CD4-positive, alpha-beta memory T cell (primary cell): ENCODE results near the gene ZNF440. TPM values are rescaled to one million over a fixed set of nuclear protein-coding genes. Genes with fewer than 3 reads are reported as not detected.
"Not testable (repeated sequence)": the region's sequence is repeated elsewhere in the genome, so short reads cannot be mapped to it uniquely, and the experiment has no call there.

Experiments
- CTCF ChIA-PET: fragments of 350-600 bp; sonication (Branson Sonifier 250); formaldehyde crosslinking; loops from one replicate; lab custom pipeline; 2021; ENCODE audit warnings: inconsistent platforms; ENCODE audit not compliant: partially characterized antibody; lab: Charles Lee
- POLR2A ChIA-PET: fragments of 350-600 bp; sonication (Branson Sonifier 250); formaldehyde crosslinking; loops from one replicate; lab custom pipeline; 2021; ENCODE audit not compliant: partially characterized antibody; lab: Charles Lee
- DNase-seq, 5 donors: peaks; one replicate each; pipeline versions ENCODE4 v3.0.0 to v3.0.0-alpha.2; 2020 to 2022; ENCODE audit warnings: mixed read lengths in 1 of 5
- H3K27ac ChIP-seq: one replicate; pipeline ENCODE4 v1.7.0; 2013; ENCODE audit warnings: low read depth, low read length
- H3K27me3 ChIP-seq: 2 replicates; pipeline ENCODE4 v1.7.0; 2013; ENCODE audit warnings: mild to moderate bottlenecking, low read length, moderate library complexity; ENCODE audit not compliant: insufficient read depth
- H3K36me3 ChIP-seq: 2 replicates; pipeline ENCODE4 v1.7.0; 2013; ENCODE audit warnings: mild to moderate bottlenecking, low read length, moderate library complexity; ENCODE audit not compliant: insufficient read depth
- H3K4me1 ChIP-seq: 2 replicates; pipeline ENCODE4 v1.7.0; 2013; ENCODE audit warnings: mild to moderate bottlenecking, low read length, moderate library complexity; ENCODE audit not compliant: insufficient read depth
- H3K4me3 ChIP-seq, 2 donors: one replicate each; pipeline ENCODE4 v1.7.0; 2013; ENCODE audit warnings: low read length in 2 of 2, mild to moderate bottlenecking in 1 of 2
- H3K9me3 ChIP-seq, 2 donors: one replicate each; pipeline ENCODE4 v1.7.0; 2013; ENCODE audit warnings: low read length in 2 of 2, control low read depth in 1 of 2; ENCODE audit not compliant: control insufficient read depth in 1 of 2
- H3K27ac Mint-ChIP-seq, 7 donors: one replicate each; pipeline ENCODE4 v1.8.0; 2020 to 2021; ENCODE audit warnings: mixed read lengths in 7 of 7, mild to moderate bottlenecking in 6 of 7, inconsistent platforms in 3 of 7, moderate library complexity in 3 of 7
- H3K27me3 Mint-ChIP-seq, 2 donors: one replicate each; pipeline ENCODE4 v1.8.0; 2020 to 2021; ENCODE audit warnings: mixed read lengths in 2 of 2
- H3K36me3 Mint-ChIP-seq, 2 donors: one replicate each; pipeline ENCODE4 v1.8.0; 2020 to 2021; ENCODE audit warnings: mixed read lengths in 2 of 2, inconsistent platforms in 1 of 2, mild to moderate bottlenecking in 1 of 2
- H3K4me1 Mint-ChIP-seq, 4 donors: one replicate each; pipeline ENCODE4 v1.8.0; 2020 to 2021; ENCODE audit warnings: mixed read lengths in 4 of 4, mild to moderate bottlenecking in 1 of 4
- H3K4me3 Mint-ChIP-seq, 8 donors: one replicate each; pipeline ENCODE4 v1.8.0; 2020 to 2021; ENCODE audit warnings: mixed read lengths in 8 of 8, mild to moderate bottlenecking in 7 of 8, moderate library complexity in 6 of 8, inconsistent platforms in 3 of 8
- H3K9me3 Mint-ChIP-seq, 8 donors: one replicate each; pipeline ENCODE4 v1.8.0; 2020 to 2021; ENCODE audit warnings: mixed read lengths in 8 of 8, mild to moderate bottlenecking in 5 of 8, inconsistent platforms in 3 of 8, moderate library complexity in 1 of 8
- intact Hi-C: fragments of 100-400 bp; cut with micrococcal nuclease; formaldehyde crosslinking; loops from one replicate; pipeline ENCODE4 v1.15.1; 2023
- polyA plus RNA-seq, 2 donors: library from polyadenylated mRNA; unstranded; fragments of 300-500 nt; fragmentation: Illumina TruSeq; gene quantifications; one replicate each; pipeline ENCODE4 v1.2.3, GENCODE V29; 2021
- total RNA-seq, 2 experiments: library from RNA; stranded (reverse); gene quantifications; one replicate each; pipeline ENCODE4 v1.2.3, GENCODE V29; 2021

The ZNF440 gene
- 10 to 100 TPM; 18.0 to 18.5 TPM for total RNA-seq
- 1 to 10 TPM; 1.8 to 3.7 TPM for polyA plus RNA-seq

DNA sequence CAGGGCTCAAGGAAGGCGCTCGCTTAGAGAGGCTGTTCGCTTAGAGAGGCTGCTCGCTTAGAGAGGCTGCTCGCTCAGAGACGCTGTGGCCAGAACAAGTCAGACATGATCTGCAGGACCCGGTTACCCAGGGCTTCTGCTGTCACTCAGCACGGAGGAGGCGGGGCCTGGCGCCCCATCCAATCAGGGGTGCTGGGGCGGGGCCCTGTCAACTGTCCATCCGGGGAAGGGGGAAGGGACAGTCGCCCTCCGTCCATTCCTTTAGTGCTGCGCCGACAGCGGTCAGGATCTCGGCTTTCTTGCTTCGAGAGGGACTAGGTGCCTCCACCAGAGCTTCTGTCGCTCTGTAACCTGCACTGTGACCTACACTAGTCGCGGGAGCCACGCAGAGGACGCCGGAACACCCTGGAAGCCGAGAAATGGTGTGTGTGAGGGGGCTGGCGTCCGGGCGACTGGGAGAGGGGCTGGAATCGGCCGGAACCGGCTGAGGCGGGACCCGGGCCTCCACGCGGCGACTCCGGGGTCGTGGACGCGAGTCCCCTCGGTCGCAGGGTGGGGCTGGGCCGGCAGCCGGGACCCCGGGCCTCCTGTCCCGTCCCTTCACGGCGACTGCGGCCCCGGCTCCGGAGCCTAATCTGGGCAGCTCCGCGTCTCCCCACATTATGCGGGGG is at the start of gene ZNF440:
Gene ZNF440 (plus strand): TSS at position 245 of the 671 bp plus-strand sequence. CDS start 175 bp downstream, at position 420.
- H3K9me3 Mint-ChIP-seq: peaks cover 0 to 13% (median 2%) of the 10 kb centered on the region in 8 donors
- POLR2A ChIA-PET: interaction anchor here (0.7 to 2.0 kb wide), 9 partner anchors 12 to 519 kb away, joined by 3 to 6 read pairs (median 4); partner anchors contain the start of genes ZNF441, ZNF491, ZNF563 and ZNF763
- H3K4me1 Mint-ChIP-seq: peaks cover 13 to 29% (median 21%) of the 10 kb centered on the region in 4 donors
- peak within 1 kb of the TSS; percentile 93 to 96 (median 95) for H3K4me3 Mint-ChIP-seq
- Histone ChIP-seq H3K4me1 (peaks cover 17% of the 10 kb centered on the region), H3K4me3 (peak within 1 kb of the TSS; percentile 64 to 89), H3K36me3 (no peaks in the 10 kb centered on the region), H3K27ac (peak within 1 kb of the TSS; percentile 56), H3K27me3 (no peaks in the 10 kb centered on the region), H3K9me3 (no peaks in the 10 kb centered on the region)
- no peaks in the 10 kb centered on the region for H3K27me3 Mint-ChIP-seq
- DNase-seq: peak; percentile 74 to 82 (median 74)
- intact Hi-C loops: loop anchor here (1.0 to 5.0 kb wide), 4 partner anchors 16 to 173 kb away; partner anchors contain the start of genes ZNF441 and ZNF491
- H3K36me3 Mint-ChIP-seq: peaks cover 14 to 17% of the 10 kb centered on the region in 2 donors
- CTCF ChIA-PET: interaction anchor here (0.6 to 7.8 kb wide), 4 partner anchors 9 to 326 kb away, joined by 3 to 92 read pairs (median 4); partner anchors contain the start of genes ZNF20 and ZNF491
- peak within 1 kb of the TSS; percentile 55 to 91 (median 86) for H3K27ac Mint-ChIP-seq

DNA sequence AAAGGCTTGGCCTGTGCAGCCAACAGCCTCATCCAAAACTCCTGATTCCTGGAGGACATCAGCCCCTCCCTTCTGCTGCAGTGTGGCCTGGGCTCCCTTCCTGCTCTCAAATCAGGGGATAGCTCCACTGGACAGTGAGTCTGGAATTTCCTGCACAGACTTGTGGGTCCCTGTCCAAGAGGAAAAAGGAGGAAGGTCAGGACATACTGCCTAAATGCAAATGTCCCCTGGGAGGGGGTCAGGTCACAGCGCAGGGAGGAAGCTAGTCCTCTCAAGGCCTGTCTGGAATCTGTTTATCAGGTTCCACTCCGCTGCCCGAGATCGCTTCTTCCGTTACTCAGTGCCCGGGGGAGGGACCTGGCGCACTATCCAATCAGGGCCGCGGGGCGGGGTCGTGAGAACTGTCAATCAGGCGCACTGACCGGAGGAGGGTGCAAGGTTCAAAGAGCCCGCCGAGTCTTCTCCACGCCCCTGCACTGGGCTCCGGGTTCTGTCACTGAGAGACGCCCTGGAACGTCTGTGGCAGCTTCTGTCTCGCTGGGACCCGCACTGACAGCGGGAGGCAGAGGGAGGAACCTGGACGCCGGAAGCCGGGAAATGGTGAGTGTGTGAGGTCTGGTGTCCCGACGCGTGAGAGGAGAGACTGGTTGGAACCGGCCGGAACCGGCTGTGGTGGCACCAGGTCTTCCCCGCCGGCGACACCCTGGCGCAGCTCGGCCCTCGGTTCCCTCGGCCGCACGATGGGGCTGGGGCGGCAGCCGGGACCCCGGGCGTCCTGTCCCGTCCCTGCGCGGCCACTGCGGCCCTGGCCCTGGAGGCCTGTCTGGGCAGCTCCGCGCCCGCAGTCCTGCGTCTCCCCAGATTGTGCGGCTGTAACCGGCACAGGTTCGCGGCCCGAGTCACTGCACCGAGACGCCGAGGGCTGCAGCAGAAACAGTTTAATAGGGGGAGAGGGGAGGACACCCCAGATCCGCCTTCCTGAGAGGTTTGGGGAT is 47.2 kb upstream of the ZNF440 start, which contains the start of gene ZNF441:
Gene ZNF441 (plus strand): TSS at position 404 of the 995 bp plus-strand sequence. CDS start 194 bp downstream, at position 598.
- Mint-ChIP-seq H3K36me3 (peaks cover 15 to 27% of the 10 kb centered on the region in 2 donors), H3K27ac (peak within 1 kb of the TSS; percentile 92 to 97 (median 94)), H3K4me3 (peak within 1 kb of the TSS; percentile 95 to 99 (median 98)), H3K4me1 (peaks cover 17 to 33% (median 23%) of the 10 kb centered on the region in 4 donors), H3K27me3 (peaks cover 0 to 4% of the 10 kb centered on the region in 2 donors), H3K9me3 (peaks cover 2 to 35% (median 23%) of the 10 kb centered on the region in 8 donors)
- ChIA-PET POLR2A (interaction anchor here (0.6 to 1.6 kb wide), 10 partner anchors 28 to 1148 kb away, joined by 3 to 8 read pairs (median 3); partner anchors contain the start of genes ZNF440, ZNF491 and ZNF823), CTCF (interaction anchor here (1.1 to 1.3 kb wide), 3 partner anchors 30 to 158 kb away, joined by 3 to 5 read pairs (median 4); partner anchors contain the start of genes ZNF491 and ZNF700)
- H3K9me3 ChIP-seq: no peaks in the 10 kb centered on the region
- peak within 1 kb of the TSS; percentile 54 for H3K27ac ChIP-seq
- intact Hi-C loops: loop anchor here (1.0 to 2.0 kb wide), 2 partner anchors 28 to 48 kb away; partner anchors contain the start of gene ZNF440
- H3K4me1 ChIP-seq: peaks cover 21% of the 10 kb centered on the region
- H3K4me3 ChIP-seq: peak within 1 kb of the TSS; percentile 84 to 94
- peak; percentile 84 to 89 (median 85) for DNase-seq
- no peaks in the 10 kb centered on the region for H3K36me3 ChIP-seq
- H3K27me3 ChIP-seq: no peaks in the 10 kb centered on the region

DNA sequence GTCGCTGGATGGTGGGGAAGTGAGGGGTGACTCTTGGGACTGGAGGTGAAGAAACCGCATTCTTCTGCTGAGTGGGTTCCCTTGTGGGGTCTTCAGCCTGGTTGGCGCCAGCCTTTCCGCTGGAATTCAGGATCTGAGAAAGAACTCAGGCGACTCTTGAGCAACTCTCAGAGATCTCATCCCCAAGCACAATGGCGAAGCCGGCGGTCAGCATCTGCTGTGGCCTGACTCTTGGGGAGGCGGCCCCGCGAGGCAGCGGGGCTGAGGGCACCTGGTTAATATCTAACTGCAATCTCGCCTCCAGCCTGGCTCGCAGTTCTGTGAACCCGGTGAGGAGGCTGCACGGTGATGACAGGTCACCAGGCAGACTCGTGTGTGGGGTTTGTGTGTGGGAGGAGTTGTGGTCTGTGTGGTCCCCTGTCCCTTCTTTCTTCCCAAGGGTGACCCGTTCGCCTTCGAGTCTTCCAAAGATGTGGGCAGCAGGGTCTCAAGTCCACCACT is 46.4 kb upstream of the ZNF440 start:
- peaks cover 18 to 33% (median 23%) of the 10 kb centered on the region in 4 donors for H3K4me1 Mint-ChIP-seq
- peaks cover 2 to 41% (median 30%) of the 10 kb centered on the region in 8 donors for H3K9me3 Mint-ChIP-seq
- H3K36me3 Mint-ChIP-seq: peaks cover 19 to 32% of the 10 kb centered on the region in 2 donors
- H3K4me1 ChIP-seq: peaks cover 21% of the 10 kb centered on the region
- peak overlapping the region; percentile 93 to 99 (median 97) for H3K4me3 Mint-ChIP-seq
- H3K27ac Mint-ChIP-seq: peak overlapping the region; percentile 58 to 92 (median 91)
- POLR2A ChIA-PET: interaction anchor here (1.5 to 1.6 kb wide), 2 partner anchors 29 to 30 kb away, joined by 5 read pairs; partner anchors contain the start of gene ZNF823
- peak overlapping the region; percentile 84 to 94 for H3K4me3 ChIP-seq
- peak overlapping the region; percentile 54 for H3K27ac ChIP-seq
- H3K9me3 ChIP-seq: no peaks in the 10 kb centered on the region
- peak in 3 of 5 donors; percentile 5 to 28 (median 8) for DNase-seq
- H3K27me3 ChIP-seq: no peaks in the 10 kb centered on the region
- no peaks in the 10 kb centered on the region for H3K36me3 ChIP-seq
- peaks cover 0 to 2% of the 10 kb centered on the region in 2 donors for H3K27me3 Mint-ChIP-seq
- intact Hi-C loops: loop anchor here (1.0 to 2.0 kb wide), 2 partner anchors 28 to 47 kb away; partner anchors contain the start of gene ZNF440
- CTCF ChIA-PET: no interaction called here

DNA sequence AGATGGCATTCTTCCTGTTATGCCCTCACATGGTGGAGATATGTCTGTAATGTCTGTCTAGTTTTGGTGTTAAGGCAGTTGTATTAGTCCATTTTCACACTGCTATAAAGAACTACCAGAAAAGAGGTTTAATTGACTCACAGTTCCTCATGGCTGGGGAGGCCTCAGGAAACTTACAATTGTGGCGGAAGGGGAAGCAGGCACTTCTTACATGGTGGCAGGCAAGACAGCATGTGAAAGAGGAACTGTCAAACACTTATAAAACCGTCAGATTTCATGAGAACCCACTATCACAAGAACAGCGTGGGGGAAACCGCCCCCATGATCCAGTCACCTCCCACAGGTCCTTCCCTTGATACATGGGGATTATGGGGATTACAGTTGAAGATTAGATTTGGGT is 44.1 kb upstream of the ZNF440 start:
- Mint-ChIP-seq H3K9me3 (peaks cover 2 to 59% (median 46%) of the 10 kb centered on the region in 8 donors), H3K27ac (no peak overlapping the region), H3K4me1 (peaks cover 18 to 44% (median 23%) of the 10 kb centered on the region in 4 donors), H3K27me3 (peaks cover 0 to under 1% of the 10 kb centered on the region in 2 donors), H3K36me3 (peaks cover 36 to 40% of the 10 kb centered on the region in 2 donors), H3K4me3 (peak overlapping the region in 2 of 8 donors; percentile 28 to 30)
- Histone ChIP-seq H3K4me3 (no peak overlapping the region), H3K27me3 (no peaks in the 10 kb centered on the region), H3K27ac (no peak overlapping the region), H3K36me3 (no peaks in the 10 kb centered on the region), H3K4me1 (peaks cover 21% of the 10 kb centered on the region), H3K9me3 (peaks cover 0 to 3% of the 10 kb centered on the region in 2 donors)
- POLR2A ChIA-PET: no interaction called here
- no peak for DNase-seq
- intact Hi-C loops: no loop called here
- CTCF ChIA-PET: no interaction called here

DNA sequence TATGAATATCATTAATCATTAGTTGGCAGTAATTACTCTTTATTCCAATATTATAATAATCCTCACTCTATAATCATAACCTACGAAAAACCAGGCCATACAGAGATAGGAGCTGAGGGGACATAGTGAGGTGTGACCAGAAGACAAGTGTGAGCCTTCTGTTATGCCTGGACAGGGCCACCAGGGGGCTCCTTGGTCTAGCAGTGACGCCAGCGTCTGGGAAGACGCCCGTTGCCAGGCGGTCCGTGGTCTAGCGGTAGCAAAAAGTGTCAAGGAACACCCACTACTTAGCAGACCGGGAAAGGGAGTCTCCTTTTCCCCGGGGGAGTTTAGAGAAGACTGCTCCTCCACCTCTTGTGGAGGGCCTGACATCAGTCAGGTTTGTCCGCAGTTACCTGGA is 42.6 kb upstream of the ZNF440 start:
- Mint-ChIP-seq H3K36me3 (peaks cover 45 to 48% of the 10 kb centered on the region in 2 donors), H3K4me1 (peaks cover 16 to 40% (median 22%) of the 10 kb centered on the region in 4 donors), H3K9me3 (peaks cover 2 to 70% (median 59%) of the 10 kb centered on the region in 8 donors)
- H3K27me3 ChIP-seq, POLR2A ChIA-PET, H3K4me3 Mint-ChIP-seq, H3K27ac ChIP-seq, H3K4me3 ChIP-seq, CTCF ChIA-PET, DNase-seq, H3K27ac Mint-ChIP-seq, H3K27me3 Mint-ChIP-seq, intact Hi-C loops, H3K36me3 ChIP-seq, H3K9me3 ChIP-seq: not testable (repeated sequence)
- H3K4me1 ChIP-seq: peaks cover 17% of the 10 kb centered on the region

DNA sequence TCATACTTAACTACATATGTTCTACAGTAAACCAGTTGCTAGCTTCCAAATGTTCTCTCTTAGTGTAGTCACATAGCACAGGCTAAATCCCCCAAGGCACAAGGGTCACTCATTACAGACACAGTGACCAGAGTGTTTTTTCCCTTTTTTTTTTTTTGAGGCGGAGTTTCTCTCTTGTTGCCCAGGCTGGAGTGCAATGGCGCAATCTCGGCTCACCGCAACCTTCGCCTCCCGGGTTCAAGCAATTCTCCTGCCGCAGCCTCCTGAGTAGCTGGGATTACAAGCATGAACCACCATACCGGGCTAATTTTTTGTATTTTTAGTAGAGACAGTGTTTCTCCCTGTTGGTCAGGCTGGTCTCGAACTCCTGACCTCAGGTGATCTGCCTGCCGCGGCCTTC is 37.4 kb upstream of the ZNF440 start:
- H3K27me3 Mint-ChIP-seq, H3K27ac ChIP-seq, H3K4me3 Mint-ChIP-seq, CTCF ChIA-PET, DNase-seq, H3K27me3 ChIP-seq, intact Hi-C loops, POLR2A ChIA-PET, H3K4me3 ChIP-seq, H3K4me1 ChIP-seq, H3K27ac Mint-ChIP-seq: not testable (repeated sequence)
- H3K9me3 Mint-ChIP-seq: peaks cover 3 to 92% (median 81%) of the 10 kb centered on the region in 8 donors
- peaks cover 7 to 36% of the 10 kb centered on the region in 2 donors for H3K9me3 ChIP-seq
- H3K36me3 ChIP-seq: peaks cover 42% of the 10 kb centered on the region
- peaks cover 67 to 79% of the 10 kb centered on the region in 2 donors for H3K36me3 Mint-ChIP-seq
- peaks cover 0 to 11% (median under 1%) of the 10 kb centered on the region in 4 donors for H3K4me1 Mint-ChIP-seq
